Endothelial cell of umbilical vein (primary cell): ENCODE measurements around the gene AUTS2. TPM values are rescaled to one million over a fixed set of nuclear protein-coding genes. Genes with fewer than 3 reads are reported as not detected.

Experiments
- BruUV-seq: library from RNA; stranded (reverse); fragments of 400-500 nt; replicated peaks from 2 replicates; lab custom pipeline; 2021; lab: Mats Ljungman, UMichigan
- CTCF ChIA-PET: fragments of 300-600, 350-600 bp; sonication (Branson Sonifier 250); formaldehyde crosslinking; loops from one replicate; lab custom pipeline; 2021; ENCODE audit warnings: antibody characterized with exemption, inconsistent platforms; lab: Charles Lee
- POLR2A ChIA-PET: fragments of 300-600, 350-600 bp; sonication (Branson Sonifier 250); formaldehyde crosslinking; loops from one replicate; lab custom pipeline; 2021; ENCODE audit warnings: antibody characterized with exemption, inconsistent platforms; lab: Charles Lee
- DNase-seq: peaks from one replicate; pipeline ENCODE4 v3.0.0-alpha.2; 2011; ENCODE audit warnings: low read depth, low spot score
- FAIRE-seq: peaks from 2 replicates; lab custom pipeline; 2011; peaks lifted over from hg19 to GRCh38; lab: Jason Lieb, UNC
- H2AFZ ChIP-seq: 2 replicates; pipeline ENCODE4 v1.6.0; 2012; ENCODE audit warnings: low read depth, low read length, control low read depth, inconsistent platforms
- H3K27ac ChIP-seq: 2 replicates; pipeline ENCODE4 v1.5.1; 2011; ENCODE audit warnings: low read depth, mild to moderate bottlenecking, control low read depth, low read length, moderate library complexity; ENCODE audit not compliant: insufficient read depth
- H3K27me3 ChIP-seq, 2 experiments: 2 replicates each; pipeline versions ENCODE4 v1.6.0 to v1.6.1; 2011; ENCODE audit warnings: low read length in 2 of 2, mixed read lengths in 1 of 2; ENCODE audit not compliant: control insufficient read depth in 2 of 2, insufficient read depth in 2 of 2
- H3K36me3 ChIP-seq, 2 experiments: 2 replicates in 1 of 2; 3 replicates in 1 of 2; pipeline ENCODE4 v1.5.1; 2011; ENCODE audit warnings: low read length in 2 of 2, mild to moderate bottlenecking in 1 of 2, moderate library complexity in 1 of 2; ENCODE audit not compliant: control insufficient read depth in 2 of 2, insufficient read depth in 2 of 2; ENCODE audit errors: extremely low read depth in 1 of 2
- H3K4me1 ChIP-seq: 3 replicates; pipeline ENCODE4 v1.5.1; 2011; ENCODE audit warnings: mild to moderate bottlenecking, low read length; ENCODE audit not compliant: control insufficient read depth, insufficient read depth; ENCODE audit errors: extremely low read depth
- H3K4me2 ChIP-seq: 2 replicates; pipeline ENCODE4 v1.6.1; 2011; ENCODE audit warnings: low read length, control low read depth, mixed read lengths; ENCODE audit not compliant: insufficient read depth
- H3K4me3 ChIP-seq, 3 experiments: fragments of 200-600 bp in 1 of 3; sonication (generic), shearing (Covaris generic) in 1 of 3; replicated peaks in 1 of 3; 2 replicates each; pipeline ENCODE4 v1.5.1; 2011 to 2016; ENCODE audit warnings: control low read depth in 3 of 3, low read length in 3 of 3, mild to moderate bottlenecking in 2 of 3, inconsistent platforms in 1 of 3, low read depth in 1 of 3, moderate library complexity in 1 of 3; ENCODE audit not compliant: insufficient read depth in 1 of 3
- H3K79me2 ChIP-seq: 2 replicates; pipeline ENCODE4 v1.6.0; 2012; ENCODE audit warnings: low read length, inconsistent platforms; ENCODE audit not compliant: control insufficient read depth, insufficient read depth
- H3K9ac ChIP-seq: replicated peaks from 2 replicates; pipeline ENCODE3; 2011; ENCODE audit warnings: low read length, control low read depth; ENCODE audit not compliant: insufficient read depth; ENCODE audit errors: extremely low read depth
- H3K9me1 ChIP-seq: replicated peaks from 3 replicates; pipeline ENCODE4 v1.6.0; 2011; ENCODE audit warnings: mild to moderate bottlenecking, low read length; ENCODE audit not compliant: control insufficient read depth, insufficient read depth; ENCODE audit errors: extremely low read depth
- H3K9me3 ChIP-seq: replicated peaks from 2 replicates; pipeline ENCODE4 v1.5.1; 2012; ENCODE audit warnings: low read length, inconsistent platforms; ENCODE audit not compliant: control insufficient read depth, insufficient read depth
- H4K20me1 ChIP-seq: replicated peaks from 2 replicates; pipeline ENCODE3; 2011; ENCODE audit warnings: mild to moderate bottlenecking, low read length; ENCODE audit not compliant: control insufficient read depth, insufficient read depth; ENCODE audit errors: extremely low read depth
- EZH2 ChIP-seq: IDR thresholded peaks from 2 replicates; pipeline ENCODE4 v1.6.1; 2012; ENCODE audit warnings: borderline replicate concordance, low read depth, mild to moderate bottlenecking, moderate library complexity, low read length, inconsistent platforms; ENCODE audit not compliant: severe bottlenecking
- FOS ChIP-seq: IDR thresholded peaks from 2 replicates; pipeline ENCODE4 v1.6.1; 2011; ENCODE audit warnings: mild to moderate bottlenecking, low read length, moderate library complexity, borderline replicate concordance; ENCODE audit not compliant: insufficient read depth
- GATA2 ChIP-seq: IDR thresholded peaks from 2 replicates; pipeline ENCODE4 v1.7.0; 2011; ENCODE audit warnings: low read depth, mild to moderate bottlenecking, moderate library complexity, mixed read lengths, low read length; ENCODE audit not compliant: insufficient read length, insufficient read depth
- JUN ChIP-seq: IDR thresholded peaks from 2 replicates; pipeline ENCODE4 v1.6.1; 2011; ENCODE audit warnings: borderline replicate concordance, low read depth; ENCODE audit not compliant: insufficient read length, insufficient read depth
- MAX ChIP-seq: IDR thresholded peaks from 2 replicates; pipeline ENCODE4 v1.6.1; 2011; ENCODE audit not compliant: insufficient read depth, insufficient read length
- MYC ChIP-seq: IDR thresholded peaks from one replicate; pipeline ENCODE4 v1.6.1; 2011; ENCODE audit warnings: mild to moderate bottlenecking, low read depth, low read length
- POLR2A ChIP-seq: IDR thresholded peaks from 2 replicates; pipeline ENCODE4 v1.6.1; 2012; ENCODE audit warnings: low read depth, mild to moderate bottlenecking, control low read depth, low read length
- POLR2AphosphoS5 ChIP-seq: IDR thresholded peaks from 2 replicates; pipeline ENCODE4 v1.6.1; 2012; ENCODE audit warnings: low read depth, mild to moderate bottlenecking, control low read depth, low read length, moderate library complexity; ENCODE audit not compliant: insufficient read depth
- dilution Hi-C: fragments of 300-500 bp; cut with MboI; formaldehyde crosslinking; loops from one replicate; pipeline ENCODE4 v1.15.0; 2019; ENCODE audit warnings: low sequenced_read_pairs; ENCODE audit not compliant: extremely low pct_ligation_motif_present
- intact Hi-C: fragments of 100-400 bp; cut with micrococcal nuclease; formaldehyde crosslinking; loops from one replicate; pipeline ENCODE4 v1.10.0; 2022
- polyA plus RNA-seq, 4 experiments: library from polyadenylated mRNA; depleted of rRNA in 3 of 4; stranded (reverse) in 3 of 4; unstranded in 1 of 4; fragments of >200 nt; gene quantifications; 2 replicates each; pipeline versions ENCODE4 v1.2.1 to v1.2.3, GENCODE V29; 2011 to 2012; ENCODE audit warnings: missing spikeins in 1 of 4
- total RNA-seq: library from RNA; stranded (reverse); gene quantifications from 2 replicates; pipeline ENCODE4 v1.2.3, GENCODE V29; 2021
- TF ChIP-seq, protein P1 (sequence below), 2 donors: IDR thresholded peaks; 1 replicate in 1 of 2; 2 replicates in 1 of 2; pipeline ENCODE4 v1.5.1; 2011; ENCODE audit warnings: low read length in 2 of 2, mild to moderate bottlenecking in 2 of 2, moderate library complexity in 2 of 2, control low read depth in 1 of 2, inconsistent platforms in 1 of 2, low read depth in 1 of 2; ENCODE audit not compliant: insufficient read depth in 1 of 2; ENCODE audit errors: extremely low read depth in 1 of 2

The AUTS2 gene
- total and polyA plus RNA-seq, 2 donors (not counting 3 experiments of a cell fraction or from before 2014, with no cell fraction given), result 0.59 to 8.0 TPM

GRCh38 chr7:69859342-69859741 lies 261.1 kb downstream of the AUTS2 start:
- Histone ChIP-seq H3K9me1 (no peaks in the 10 kb centered on the region), H2AFZ (no peak overlapping the region), H3K4me3 (no peak overlapping the region), H3K4me1 (no peaks in the 10 kb centered on the region), H3K4me2 (no peak overlapping the region), H3K9me3 (no peaks in the 10 kb centered on the region), H3K79me2 (no peaks in the 10 kb centered on the region), H3K36me3 (no peaks in the 10 kb centered on the region), H4K20me1 (no peaks in the 10 kb centered on the region), H3K27ac (no peak overlapping the region), H3K9ac (no peak overlapping the region), H3K27me3 (no peaks in the 10 kb centered on the region)
- ChIA-PET CTCF (no interaction called here), POLR2A (no interaction called here)
- dilution Hi-C loops (no loop called here), intact Hi-C loops (no loop called here)
- no peak for DNase-seq
- no TSS peak for BruUV-seq
- TF ChIP-seq MYC, result no peak
- no peak for TF ChIP-seq EZH2
- TF ChIP-seq, protein P1, sequence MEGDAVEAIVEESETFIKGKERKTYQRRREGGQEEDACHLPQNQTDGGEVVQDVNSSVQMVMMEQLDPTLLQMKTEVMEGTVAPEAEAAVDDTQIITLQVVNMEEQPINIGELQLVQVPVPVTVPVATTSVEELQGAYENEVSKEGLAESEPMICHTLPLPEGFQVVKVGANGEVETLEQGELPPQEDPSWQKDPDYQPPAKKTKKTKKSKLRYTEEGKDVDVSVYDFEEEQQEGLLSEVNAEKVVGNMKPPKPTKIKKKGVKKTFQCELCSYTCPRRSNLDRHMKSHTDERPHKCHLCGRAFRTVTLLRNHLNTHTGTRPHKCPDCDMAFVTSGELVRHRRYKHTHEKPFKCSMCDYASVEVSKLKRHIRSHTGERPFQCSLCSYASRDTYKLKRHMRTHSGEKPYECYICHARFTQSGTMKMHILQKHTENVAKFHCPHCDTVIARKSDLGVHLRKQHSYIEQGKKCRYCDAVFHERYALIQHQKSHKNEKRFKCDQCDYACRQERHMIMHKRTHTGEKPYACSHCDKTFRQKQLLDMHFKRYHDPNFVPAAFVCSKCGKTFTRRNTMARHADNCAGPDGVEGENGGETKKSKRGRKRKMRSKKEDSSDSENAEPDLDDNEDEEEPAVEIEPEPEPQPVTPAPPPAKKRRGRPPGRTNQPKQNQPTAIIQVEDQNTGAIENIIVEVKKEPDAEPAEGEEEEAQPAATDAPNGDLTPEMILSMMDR (IDR thresholded peaks at IDR 0.05; ENCODE audit: extremely low read depth in 1 of 2, insufficient read depth in 1 of 2, low read depth in 1 of 2, low read length in 2 of 2), result no peak
- TF ChIP-seq MAX, result no peak
- no peak for TF ChIP-seq GATA2
- no peak for TF ChIP-seq POLR2AphosphoS5
- no peak for TF ChIP-seq FOS
- no peak for TF ChIP-seq JUN
- no peak for TF ChIP-seq POLR2A
- FAIRE-seq, result no peak
